Activated CD8-positive, alpha-beta memory T cell treated with anti-CD3 and anti-CD28 coated beads, Interleukin-2, amount 50 U/mL, for 4 hours (primary cell): ENCODE measurements around the gene ACE2.
"Not testable (repeated sequence)": the region's sequence is repeated elsewhere in the genome, so short reads cannot be mapped to it uniquely, and the experiment has no call there.

Source experiments
- DNase-seq: peaks from one replicate; pipeline ENCODE4 v3.0.0-alpha.2; 2020

ACE2 gene

GRCh38 chrX:15600745-15601144 is at the start of gene ACE2:
TSS of gene ACE2 (minus strand) at chrX:15600960. CDS start at chrX:15600911, 49 bp downstream.
- DNase-seq, result no peak

- DNase-seq, result not testable (repeated sequence)
Observed at GRCh38 chrX:15647510-15647909, 46.8 kb upstream of the ACE2 start.

GRCh38 chrX:15646543-15646942 is 45.8 kb upstream of the ACE2 start:
- no peak for DNase-seq

- DNase-seq, result no peak
Observed at GRCh38 chrX:15646031-15646430, 45.3 kb upstream of the ACE2 start.

GRCh38 chrX:15645266-15645665 is 44.5 kb upstream of the ACE2 start:
- no peak for DNase-seq

- DNase-seq, result no peak
Observed at GRCh38 chrX:15644560-15644872, 43.8 kb upstream of the ACE2 start.

- no peak for DNase-seq
Observed at GRCh38 chrX:15643786-15644559, 43.2 kb upstream of the ACE2 start.

GRCh38 chrX:15631637-15632036 is 30.9 kb upstream of the ACE2 start:
- no peak for DNase-seq

GRCh38 chrX:15623054-15623453 is 22.3 kb upstream of the ACE2 start:
- DNase-seq, result no peak

GRCh38 chrX:15619053-15619755 is 18.4 kb upstream of the ACE2 start:
- DNase-seq, result no peak

- no peak for DNase-seq
Observed at GRCh38 chrX:15617111-15617510, 16.4 kb upstream of the ACE2 start.

- DNase-seq, result no peak
Observed at GRCh38 chrX:15616531-15616930, 15.8 kb upstream of the ACE2 start.

GRCh38 chrX:15607067-15607466 is 6.3 kb upstream of the ACE2 start:
- DNase-seq, result no peak

- no peak for DNase-seq
Observed at GRCh38 chrX:15606136-15606535, 5.4 kb upstream of the ACE2 start.

GRCh38 chrX:15605226-15605625 is 4.5 kb upstream of the ACE2 start:
- DNase-seq, result no peak

GRCh38 chrX:15602761-15603160 is 2.0 kb upstream of the ACE2 start:
- no peak for DNase-seq

- no peak for DNase-seq
Observed at GRCh38 chrX:15601932-15602331, 1.2 kb upstream of the ACE2 start.

GRCh38 chrX:15600049-15600448 is 711 bp downstream of the ACE2 start:
- DNase-seq, result no peak

GRCh38 chrX:15599461-15599860 is 1.3 kb downstream of the ACE2 start:
- DNase-seq, result no peak

- DNase-seq, result no peak
Observed at GRCh38 chrX:15598026-15598425, 2.7 kb downstream of the ACE2 start.

GRCh38 chrX:15594371-15594770 is 6.4 kb downstream of the ACE2 start:
- no peak for DNase-seq

GRCh38 chrX:15579778-15580747 is 20.7 kb downstream of the ACE2 start:
- no peak for DNase-seq

GRCh38 chrX:15576019-15576418 is 24.7 kb downstream of the ACE2 start:
- no peak for DNase-seq

GRCh38 chrX:15574017-15574416 is 26.7 kb downstream of the ACE2 start:
- no peak for DNase-seq
